ENCODE data around the gene USP2.
"Not testable (repeated sequence)": the region's sequence is repeated elsewhere in the genome, so short reads cannot be mapped to it uniquely, and the experiment has no call there.

Gene USP2

DNA sequence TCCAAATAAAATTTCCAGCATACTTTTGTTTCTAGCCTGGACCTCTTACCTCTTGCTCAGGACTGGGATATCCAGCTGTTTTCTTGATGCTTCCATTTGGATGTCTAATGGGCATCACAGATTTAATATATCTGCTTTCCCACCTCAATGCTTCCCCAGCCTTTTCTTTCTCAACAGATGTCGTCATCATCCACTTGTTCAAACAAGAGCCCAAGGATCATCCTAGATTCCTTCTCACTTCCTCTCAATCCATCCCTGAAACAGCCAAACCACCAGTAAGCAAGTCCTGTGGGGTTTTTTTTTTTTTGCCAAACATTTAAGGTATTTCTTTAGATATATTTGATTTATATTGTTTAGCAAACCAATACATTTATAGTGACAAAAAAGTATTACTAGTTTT lies 29.0 kb upstream of the USP2 start:
- no peak for ATAC-seq

GRCh38 chr11:119409731-119410130 lies 28.2 kb upstream of the USP2 start:
- no peak for ATAC-seq

DNA sequence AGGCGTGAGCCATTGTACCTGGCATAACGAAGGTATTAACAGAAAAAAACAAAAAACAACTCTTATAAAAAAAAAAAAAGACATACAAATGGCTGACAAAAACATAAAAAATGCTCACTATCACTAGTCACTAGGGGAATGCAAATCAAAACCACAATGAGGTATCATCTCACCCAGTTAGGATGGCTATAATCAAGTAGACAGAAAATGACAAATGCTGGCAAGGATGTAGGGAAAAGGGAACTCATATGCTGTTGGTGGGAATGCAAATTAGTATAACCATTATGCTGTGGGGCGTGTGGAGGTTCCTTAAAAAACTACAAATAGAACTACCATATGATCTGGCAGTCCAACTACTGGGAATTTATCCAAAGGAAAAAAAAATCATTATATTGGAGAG lies 24.5 kb upstream of the USP2 start:
- ATAC-seq: no peak

DNA sequence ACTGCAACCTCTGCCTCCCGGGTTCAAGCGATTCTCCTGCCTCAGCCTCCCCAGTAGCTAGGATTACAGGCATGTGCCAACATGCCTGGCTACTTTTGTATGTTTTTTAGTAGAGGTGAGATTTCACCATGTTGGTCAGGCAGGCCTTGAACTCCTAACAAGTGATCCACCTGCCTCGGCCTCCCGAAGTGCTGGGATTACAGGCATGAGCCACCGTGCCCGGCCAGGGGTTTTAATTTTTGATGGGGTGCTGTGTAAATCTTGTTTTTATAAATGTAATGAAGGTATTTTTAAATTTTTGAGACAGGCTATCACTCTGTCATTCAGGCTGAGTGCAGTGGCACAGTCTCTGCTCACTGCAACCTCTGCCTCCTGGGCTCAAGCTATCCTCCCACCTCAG lies 24.0 kb upstream of the USP2 start:
- ATAC-seq: not testable (repeated sequence)

- no peak for ATAC-seq
Measured at GRCh38 chr11:119404872-119405271, 23.4 kb upstream of the USP2 start.

- ATAC-seq: no peak
Measured at GRCh38 chr11:119403021-119403420, 21.5 kb upstream of the USP2 start.

DNA sequence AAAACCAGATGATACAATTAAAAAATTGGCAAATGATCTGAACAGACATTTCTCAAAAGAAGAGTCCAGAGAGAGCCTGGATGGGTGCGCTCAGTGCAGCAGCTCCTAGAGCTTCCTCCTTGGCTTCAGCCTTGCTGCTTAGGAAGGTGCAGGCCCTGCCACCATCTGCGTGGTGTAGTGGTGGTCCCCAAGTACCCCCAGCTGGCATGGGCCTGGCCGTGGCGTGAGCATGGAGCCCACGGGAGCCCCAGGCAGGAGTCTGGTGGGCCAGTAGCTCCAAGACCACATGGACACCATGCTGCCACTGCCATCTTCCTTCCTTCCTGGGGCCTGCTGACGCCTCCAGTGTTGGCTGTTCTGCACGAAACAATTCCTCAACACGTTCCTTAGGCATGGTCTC lies 21.0 kb upstream of the USP2 start:
- no peak for ATAC-seq

DNA sequence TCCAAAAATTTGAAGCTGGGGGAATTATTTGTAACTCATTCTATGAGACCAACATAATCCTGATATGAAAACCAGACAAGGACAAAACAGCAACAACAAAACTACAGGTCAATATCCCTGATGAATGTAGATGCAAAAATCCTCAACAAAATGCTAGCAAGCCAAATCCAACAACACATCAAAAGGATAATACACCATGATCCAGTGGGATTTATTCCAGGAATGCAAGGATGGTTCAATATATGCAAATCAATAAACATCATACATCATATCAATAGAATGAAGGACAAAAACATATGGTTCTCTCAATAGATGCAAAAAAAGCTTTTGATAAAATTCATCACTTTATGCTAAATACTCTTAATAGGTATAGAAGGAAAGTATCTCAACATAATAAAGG lies 19.4 kb upstream of the USP2 start:
- no peak for ATAC-seq

GRCh38 chr11:119397740-119398139 lies 16.2 kb upstream of the USP2 start:
- no peak for ATAC-seq

GRCh38 chr11:119396835-119397234 lies 15.3 kb upstream of the USP2 start:
- no peak for ATAC-seq

GRCh38 chr11:119391275-119391674 lies 9.8 kb upstream of the USP2 start:
- ATAC-seq: no peak

GRCh38 chr11:119389611-119390254 lies 8.2 kb upstream of the USP2 start:
- ATAC-seq: no peak

- no peak for ATAC-seq
Measured at GRCh38 chr11:119388103-119388502, 6.6 kb upstream of the USP2 start.

GRCh38 chr11:119384332-119384731 lies 2.8 kb upstream of the USP2 start:
- no peak for ATAC-seq

DNA sequence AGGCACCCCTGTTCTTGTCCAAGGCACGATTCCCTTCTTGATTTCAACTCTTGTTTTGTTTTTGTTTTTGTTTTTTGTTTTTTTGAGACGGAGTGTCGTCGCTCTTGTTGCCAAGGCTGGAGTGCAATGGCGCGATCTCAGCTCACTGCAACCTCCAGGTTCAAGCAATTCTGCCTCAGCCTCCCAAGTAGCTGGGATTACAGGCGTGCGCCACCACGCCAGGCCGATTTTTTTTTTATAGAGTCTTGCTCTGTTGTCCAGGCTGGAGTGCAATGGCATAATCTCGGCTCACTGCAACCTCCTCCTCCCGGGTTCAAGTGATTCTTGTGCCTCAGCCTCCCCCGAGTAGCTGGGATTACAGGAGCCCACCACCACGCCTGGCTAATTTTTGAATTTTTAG lies 1.0 kb upstream of the USP2 start:
- not testable (repeated sequence) for ATAC-seq

DNA sequence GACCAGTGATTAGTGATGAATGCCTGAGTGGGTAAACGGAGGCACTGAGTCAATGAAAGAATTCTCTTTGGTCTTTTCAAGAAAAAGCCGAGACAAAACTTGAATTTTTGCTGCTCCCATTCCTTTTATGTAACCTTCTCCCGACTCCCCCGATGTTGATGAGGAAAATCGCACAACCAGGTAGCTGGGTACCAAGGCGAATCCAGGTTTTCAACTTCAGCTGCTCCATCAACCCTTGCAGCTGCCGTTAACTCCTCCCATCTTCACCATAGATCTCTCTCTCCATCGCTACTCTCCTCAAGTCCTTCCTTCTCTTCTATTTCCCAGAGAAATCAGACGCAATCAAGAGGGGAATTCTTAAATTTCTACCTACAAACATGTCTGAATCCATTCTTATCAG lies 611 bp upstream of the USP2 start:
- ATAC-seq: no peak

GRCh38 chr11:119380827-119381180 lies 686 bp downstream of the USP2 start:
- ATAC-seq: no peak

DNA sequence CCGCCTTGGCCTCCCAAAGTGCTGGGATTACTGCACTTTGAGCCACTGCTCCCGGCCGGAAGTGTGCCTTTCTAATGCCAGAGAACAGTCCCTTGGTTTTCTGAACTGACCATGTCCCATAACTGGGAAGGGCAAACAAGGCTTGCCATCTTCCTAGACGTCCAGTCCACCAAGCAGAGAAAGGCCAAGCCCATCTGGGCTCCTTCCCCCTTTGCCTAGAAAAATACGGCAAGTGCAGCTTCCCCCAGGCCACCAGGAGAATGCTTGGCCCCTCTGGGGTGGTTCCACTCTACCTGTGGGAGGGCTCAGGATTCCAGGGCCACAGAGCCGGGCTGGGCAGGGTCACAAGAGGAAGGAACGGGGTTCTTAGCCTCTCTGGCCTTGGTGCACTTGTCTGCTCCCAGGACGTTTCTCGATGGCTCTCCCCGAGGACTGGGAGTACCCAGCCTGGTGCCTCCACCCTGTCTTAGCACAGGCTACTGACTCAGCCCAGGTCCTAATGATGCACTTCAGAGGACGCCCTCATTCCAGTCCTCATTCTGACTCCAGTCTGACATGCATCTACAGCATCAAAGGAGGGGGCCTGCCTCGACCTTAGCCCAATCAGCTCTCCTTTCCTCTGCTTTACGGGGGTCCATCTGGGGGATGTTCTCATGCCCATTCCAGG lies 1.2 kb downstream of the USP2 start:
- no peak for ATAC-seq

- no peak for ATAC-seq
Measured at GRCh38 chr11:119378851-119379465, 2.5 kb downstream of the USP2 start.

GRCh38 chr11:119377961-119378667 lies 3.4 kb downstream of the USP2 start:
- no peak for ATAC-seq

DNA sequence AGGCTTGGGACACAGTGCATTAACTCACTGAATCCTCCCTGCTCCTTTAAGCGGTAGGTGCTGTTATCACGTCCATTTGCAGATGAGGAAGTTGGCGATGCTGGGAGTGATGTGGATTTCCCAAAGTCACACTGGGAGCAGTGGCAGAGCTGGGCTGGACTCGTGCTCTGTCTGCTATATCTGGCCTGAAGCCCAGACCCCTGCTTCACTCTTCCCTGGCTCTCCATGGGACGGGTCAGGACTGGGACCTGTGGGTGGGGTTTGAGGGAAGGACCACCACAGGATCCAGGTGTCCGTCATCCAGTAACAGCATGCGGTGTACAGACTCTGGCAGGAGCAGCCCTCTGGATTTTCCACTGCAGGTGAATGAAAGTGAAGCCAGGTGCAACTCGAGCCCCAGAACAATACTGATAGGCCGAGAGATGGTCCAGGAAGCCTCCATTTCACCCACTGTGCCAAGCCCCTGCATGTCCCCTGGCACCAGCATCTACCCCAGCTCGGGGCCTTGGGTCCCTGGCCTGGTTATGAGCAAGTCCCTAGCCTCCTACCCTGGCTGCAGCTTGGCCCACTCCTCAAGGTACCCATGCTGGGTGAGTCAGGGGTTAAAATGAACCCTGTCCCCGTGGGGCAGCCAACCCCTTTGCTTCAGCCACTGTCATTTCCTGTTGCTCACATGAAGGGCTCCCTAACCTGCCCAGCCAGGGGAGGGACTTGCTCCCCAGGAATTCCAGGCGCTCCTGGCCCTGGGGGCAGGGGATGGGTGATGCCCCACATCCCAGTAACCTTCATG lies 4.2 kb downstream of the USP2 start:
- ATAC-seq: no peak

DNA sequence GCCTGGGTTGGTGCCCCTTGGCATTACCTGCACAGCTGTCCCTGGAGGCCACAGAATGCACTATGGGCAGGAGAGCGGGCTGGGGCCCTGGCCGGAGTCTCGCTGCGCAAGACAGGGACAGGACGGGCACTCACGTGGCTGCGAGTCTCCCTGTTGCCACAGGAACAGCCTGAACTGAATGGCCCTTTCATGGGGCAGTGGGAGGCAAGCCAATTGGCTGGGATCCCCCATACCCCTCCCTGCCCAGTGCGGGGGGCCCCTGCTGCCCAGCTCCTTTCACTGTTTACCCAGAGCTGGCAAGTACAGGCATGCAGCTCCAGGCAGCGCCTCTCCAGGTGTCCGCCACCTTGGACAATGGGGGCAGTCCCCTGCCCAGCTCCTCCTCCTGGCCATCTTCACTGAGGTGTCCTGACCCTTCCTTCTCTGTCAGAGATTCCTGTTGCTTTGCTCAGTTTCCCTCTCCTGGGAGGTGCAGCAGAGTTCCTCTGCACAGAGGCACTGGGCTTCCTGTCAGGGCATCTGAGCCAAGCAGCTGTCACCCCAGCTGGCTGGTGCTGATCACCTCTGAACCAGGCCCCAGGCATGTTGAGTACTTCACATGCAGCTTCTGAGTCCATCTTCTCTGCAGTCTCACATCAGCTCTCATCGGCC lies 5.2 kb downstream of the USP2 start:
- no peak for ATAC-seq

Data from activated CD4-positive, CD25-positive, alpha-beta regulatory T cell treated with anti-CD3 and anti-CD28 coated beads, Interleukin-2, amount 50 U/mL, for 24 hours (primary cell).